C4-2B (cell line): ENCODE data around the gene PTPRB.

Source experiments
- H3K27ac ChIP-seq: fragments of 450-650 bp; 2 replicates; pipeline ENCODE4 v1.5.1; 2017
- ZFX ChIP-seq: fragments of 450-650 bp; IDR thresholded peaks from 2 replicates; pipeline ENCODE4 v1.6.1; 2017
- TF ChIP-seq, protein P1 (sequence below): fragments of 450-650 bp; conservative IDR thresholded peaks from 2 replicates; pipeline ENCODE4 v1.5.1; 2017; ENCODE audit warnings: mild to moderate bottlenecking

PTPRB gene

DNA sequence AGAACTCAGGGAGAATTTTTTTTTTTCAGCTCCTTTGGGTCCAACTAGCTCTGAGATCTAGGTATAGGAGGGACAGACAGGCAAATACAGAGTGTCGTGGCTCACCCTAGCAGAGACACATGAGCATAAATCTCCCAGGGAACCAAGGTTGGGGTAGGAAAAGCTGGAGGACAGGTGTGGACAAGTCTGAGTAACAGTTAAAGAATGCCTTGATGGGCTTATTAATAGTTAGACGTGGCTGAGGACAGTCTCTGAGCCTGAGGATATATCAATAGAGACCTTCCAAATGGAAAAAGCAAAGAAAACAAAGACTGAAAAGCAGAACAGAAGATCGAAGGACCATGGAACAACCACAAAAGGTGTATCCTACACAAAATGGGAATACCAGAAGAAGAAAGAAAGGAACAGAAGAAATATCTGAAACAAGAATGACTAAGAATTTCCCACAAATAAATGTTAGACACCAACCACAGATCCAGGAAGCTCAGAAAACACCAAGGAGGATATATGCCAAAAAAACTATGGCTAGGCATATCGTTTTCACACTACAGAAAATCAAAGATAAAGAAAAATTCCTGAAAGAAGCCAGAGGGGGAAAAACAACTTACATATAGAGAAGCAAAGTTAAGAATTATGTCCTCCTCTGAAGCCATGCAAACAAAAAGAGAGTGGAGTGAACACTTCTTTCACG, 80.9 kb downstream of the PTPRB start:
- H3K27ac ChIP-seq: no peak overlapping the region
- TF ChIP-seq ZFX: no peak
- TF ChIP-seq, protein P1, sequence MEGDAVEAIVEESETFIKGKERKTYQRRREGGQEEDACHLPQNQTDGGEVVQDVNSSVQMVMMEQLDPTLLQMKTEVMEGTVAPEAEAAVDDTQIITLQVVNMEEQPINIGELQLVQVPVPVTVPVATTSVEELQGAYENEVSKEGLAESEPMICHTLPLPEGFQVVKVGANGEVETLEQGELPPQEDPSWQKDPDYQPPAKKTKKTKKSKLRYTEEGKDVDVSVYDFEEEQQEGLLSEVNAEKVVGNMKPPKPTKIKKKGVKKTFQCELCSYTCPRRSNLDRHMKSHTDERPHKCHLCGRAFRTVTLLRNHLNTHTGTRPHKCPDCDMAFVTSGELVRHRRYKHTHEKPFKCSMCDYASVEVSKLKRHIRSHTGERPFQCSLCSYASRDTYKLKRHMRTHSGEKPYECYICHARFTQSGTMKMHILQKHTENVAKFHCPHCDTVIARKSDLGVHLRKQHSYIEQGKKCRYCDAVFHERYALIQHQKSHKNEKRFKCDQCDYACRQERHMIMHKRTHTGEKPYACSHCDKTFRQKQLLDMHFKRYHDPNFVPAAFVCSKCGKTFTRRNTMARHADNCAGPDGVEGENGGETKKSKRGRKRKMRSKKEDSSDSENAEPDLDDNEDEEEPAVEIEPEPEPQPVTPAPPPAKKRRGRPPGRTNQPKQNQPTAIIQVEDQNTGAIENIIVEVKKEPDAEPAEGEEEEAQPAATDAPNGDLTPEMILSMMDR: no peak

DNA sequence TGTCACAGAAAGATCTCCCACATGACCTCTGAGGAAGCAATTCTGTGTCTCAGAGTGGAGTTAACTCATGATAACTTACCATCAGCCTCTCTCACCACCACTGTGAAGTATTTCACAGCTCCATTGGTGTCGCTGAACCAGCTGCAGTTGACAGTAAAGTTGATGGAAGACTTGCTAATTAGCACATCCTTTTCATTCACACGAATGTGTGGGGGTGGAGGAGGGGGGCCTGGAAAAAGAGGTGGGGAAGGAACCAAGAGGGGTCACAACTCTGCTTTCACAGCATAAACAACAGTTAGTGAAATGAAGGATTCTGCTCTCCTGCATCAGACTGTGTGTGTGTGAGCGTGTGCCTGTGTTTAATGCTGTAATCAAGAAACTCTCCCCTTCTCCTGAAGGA, 82.1 kb downstream of the PTPRB start:
- H3K27ac ChIP-seq: no peak overlapping the region
- TF ChIP-seq ZFX: no peak
- TF ChIP-seq, protein P1: no peak

DNA sequence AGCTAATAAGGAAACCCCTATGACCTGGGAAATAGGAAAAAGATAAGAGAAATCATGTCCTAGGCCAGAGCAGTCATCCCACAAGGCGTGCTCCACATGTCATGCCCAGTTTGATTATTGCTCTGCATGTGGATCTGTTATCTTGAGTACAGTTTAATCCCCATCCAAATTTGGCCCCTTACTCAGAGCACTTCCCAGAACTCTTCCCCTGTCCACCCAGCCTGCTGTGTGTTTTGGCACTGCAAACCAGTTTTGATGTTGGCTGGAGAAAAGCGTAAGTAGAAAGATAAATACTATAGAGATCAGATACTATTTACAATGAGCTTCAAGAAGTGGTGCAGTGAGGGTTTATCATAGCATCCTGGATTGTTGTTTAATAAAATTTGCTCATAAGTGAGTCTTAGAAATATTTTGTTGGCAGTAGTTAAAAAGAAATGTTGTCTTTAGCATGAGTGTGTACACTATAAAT, 83.8 kb downstream of the PTPRB start:
- H3K27ac ChIP-seq: no peak overlapping the region
- TF ChIP-seq, protein P1: no peak
- TF ChIP-seq ZFX: no peak

- TF ChIP-seq ZFX: no peak
- TF ChIP-seq, protein P1: no peak
- no peak overlapping the region for H3K27ac ChIP-seq
Measured at GRCh38 chr12:70551731-70552130, 85.5 kb downstream of the PTPRB start.

DNA sequence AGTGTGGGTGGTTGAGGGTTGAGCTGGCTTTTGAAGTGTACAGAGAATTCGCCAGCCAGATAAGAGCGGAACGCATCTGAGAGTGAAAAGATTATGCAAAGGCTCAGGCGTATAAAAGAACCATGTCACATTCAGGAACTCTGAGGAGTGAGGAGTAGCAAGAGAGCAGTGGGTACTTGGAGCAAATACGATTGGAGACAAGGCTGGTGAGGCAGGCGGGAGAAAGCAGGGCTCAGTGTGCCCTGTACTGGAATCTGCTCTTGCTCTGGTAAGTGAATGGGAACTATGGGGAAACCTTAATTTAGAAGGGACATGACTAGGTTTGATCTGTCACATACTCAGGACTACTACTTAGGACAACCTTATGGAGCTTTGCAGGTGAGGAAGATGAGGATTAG, 87.0 kb downstream of the PTPRB start:
- no peak overlapping the region for H3K27ac ChIP-seq
- TF ChIP-seq, protein P1: no peak
- no peak for TF ChIP-seq ZFX

- no peak overlapping the region for H3K27ac ChIP-seq
- TF ChIP-seq, protein P1: no peak
Measured at GRCh38 chr12:70549340-70550179, 87.7 kb downstream of the PTPRB start.

- H3K27ac ChIP-seq: no peak overlapping the region
- TF ChIP-seq ZFX: no peak
- TF ChIP-seq, protein P1: no peak
Measured at GRCh38 chr12:70543444-70543843, 93.8 kb downstream of the PTPRB start.
